HFFc6 (cell line): ENCODE results near the gene MINDY1. TPM values are rescaled to one million over a fixed set of nuclear protein-coding genes. Genes with fewer than 3 reads are reported as not detected.
A peak's percentile ranks its signal among the peaks of the same experiment; 100 is the strongest.

Source experiments
- DNase-seq: peaks from one replicate; pipeline ENCODE4 v3.0.0-alpha.2; 2018
- H3K27ac Mint-ChIP-seq: 2 replicates; pipeline ENCODE4 v1.8.0; 2020; ENCODE audit warnings: mild to moderate bottlenecking, mixed read lengths
- H3K27me3 Mint-ChIP-seq: 2 replicates; pipeline ENCODE4 v1.8.0; 2021; ENCODE audit warnings: mild to moderate bottlenecking, moderate library complexity, mixed read lengths; ENCODE audit not compliant: insufficient read depth
- H3K36me3 Mint-ChIP-seq: 2 replicates; pipeline ENCODE4 v1.8.0; 2021; ENCODE audit warnings: low read depth, mixed read lengths
- H3K4me1 Mint-ChIP-seq: 2 replicates; pipeline ENCODE4 v1.8.0; 2020; ENCODE audit warnings: low read depth, mixed read lengths
- H3K4me3 Mint-ChIP-seq: 2 replicates; pipeline ENCODE4 v1.8.0; 2020; ENCODE audit warnings: mild to moderate bottlenecking, moderate library complexity, mixed read lengths
- H3K9me3 Mint-ChIP-seq: 2 replicates; pipeline ENCODE4 v1.8.0; 2020; ENCODE audit warnings: mild to moderate bottlenecking, mixed read lengths
- CTCF ChIP-seq: fragments of 200-600 bp; sonication (generic); IDR thresholded peaks from 2 replicates; pipeline ENCODE4 v1.5.0; 2021; ENCODE audit warnings: antibody characterized with exemption, mild to moderate bottlenecking
- total RNA-seq, 6 experiments: library from RNA; stranded (reverse); fragmentation: NEBNext Ultra II Directional; extraction: Animal tissue kit (Norgen Biotek cat#: 25700); gene quantifications; 2 replicates in 1 of 6; 3 replicates in 5 of 6; pipeline ENCODE4 v1.2.3, GENCODE V29; 2021

MINDY1 gene
- total RNA-seq, 6 experiments from 2014 or later, result 8.3 to 11.9 (median 9.0) TPM

GRCh38 chr1:151026460-151026859 lies 19.8 kb upstream of the MINDY1 start:
- no peak for TF ChIP-seq CTCF
- Mint-ChIP-seq H3K9me3 (no peaks in the 10 kb centered on the region), H3K36me3 (peaks cover 10% of the 10 kb centered on the region; the same call in 1 of the 2 replicates), H3K27me3 (no peaks in the 10 kb centered on the region; the same call in 1 of the 2 replicates), H3K27ac (no peak overlapping the region), H3K4me3 (no peak overlapping the region), H3K4me1 (peaks cover 7% of the 10 kb centered on the region)
- no peak for DNase-seq

- Mint-ChIP-seq H3K4me1 (peaks cover 7% of the 10 kb centered on the region), H3K27me3 (no peaks in the 10 kb centered on the region; the same call in 1 of the 2 replicates), H3K27ac (no peak overlapping the region), H3K9me3 (no peaks in the 10 kb centered on the region), H3K36me3 (peaks cover 10% of the 10 kb centered on the region; the same call in 1 of the 2 replicates), H3K4me3 (no peak overlapping the region)
- peak; percentile 53 for DNase-seq
- TF ChIP-seq CTCF, result peak; percentile 84
These were observed 17.9 kb upstream of the MINDY1 start for GRCh38 chr1:151024540-151025146.

- DNase-seq, result no peak
- no peak overlapping the region for H3K4me3 Mint-ChIP-seq
- H3K27me3 Mint-ChIP-seq, result no peaks in the 10 kb centered on the region
- peaks cover 29% of the 10 kb centered on the region for H3K4me1 Mint-ChIP-seq
- H3K36me3 Mint-ChIP-seq, result peaks cover 5% of the 10 kb centered on the region; the same call in 1 of the 2 replicates
- no peak for TF ChIP-seq CTCF
- no peaks in the 10 kb centered on the region for H3K9me3 Mint-ChIP-seq
- peak overlapping the region; percentile 12 for H3K27ac Mint-ChIP-seq
These were observed 6.8 kb upstream of the MINDY1 start for GRCh38 chr1:151013518-151013917.

- TF ChIP-seq CTCF, result no peak
- H3K4me3 Mint-ChIP-seq, result no peak overlapping the region
- H3K4me1 Mint-ChIP-seq, result peaks cover 34% of the 10 kb centered on the region
- no peaks in the 10 kb centered on the region for H3K27me3 Mint-ChIP-seq
- H3K36me3 Mint-ChIP-seq, result peaks cover 5% of the 10 kb centered on the region; the same call in 1 of the 2 replicates
- no peak for DNase-seq
- H3K27ac Mint-ChIP-seq, result peak overlapping the region; percentile 12; the same call in 1 of the 2 replicates
- H3K9me3 Mint-ChIP-seq, result no peaks in the 10 kb centered on the region
These were observed 6.2 kb upstream of the MINDY1 start for GRCh38 chr1:151012684-151013471.

GRCh38 chr1:151011154-151011850 lies 4.6 kb upstream of the MINDY1 start:
- Mint-ChIP-seq H3K4me3 (no peak overlapping the region), H3K27me3 (peaks cover 2% of the 10 kb centered on the region), H3K27ac (no peak overlapping the region), H3K4me1 (peaks cover 49% of the 10 kb centered on the region), H3K36me3 (peaks cover 5% of the 10 kb centered on the region; the same call in 1 of the 2 replicates), H3K9me3 (no peaks in the 10 kb centered on the region)
- no peak for TF ChIP-seq CTCF
- no peak for DNase-seq
